Testis (tissue), 3 donors: ENCODE data around the gene DPH5. TPM values are rescaled to one million over a fixed set of nuclear protein-coding genes. Genes with fewer than 3 reads are reported as not detected.

ENCODE experiments used
- DNase-seq: peaks from one replicate; pipeline ENCODE4 v3.0.0-alpha.2; 2019
- H3K27ac ChIP-seq, 2 donors: fragments of 200-600 bp; sonication (generic); one replicate each; pipeline ENCODE4 v1.5.1; 2019
- H3K27me3 ChIP-seq: fragments of 200-600 bp; sonication (generic); one replicate; pipeline ENCODE4 v1.5.1; 2019
- H3K36me3 ChIP-seq: fragments of 200-600 bp; sonication (generic); one replicate; pipeline ENCODE4 v1.5.1; 2017; ENCODE audit warnings: low read depth; ENCODE audit errors: missing control alignments
- H3K4me1 ChIP-seq: fragments of 200-600 bp; sonication (generic); one replicate; pipeline ENCODE4 v1.5.1; 2019
- H3K4me3 ChIP-seq, 2 donors: fragments of 200-600 bp; sonication (generic); one replicate each; pipeline ENCODE4 v1.5.1; 2017 to 2019
- H3K9me3 ChIP-seq: fragments of 200-600 bp; sonication (generic); one replicate; pipeline ENCODE4 v1.5.1; 2017
- POLR2A ChIP-seq: fragments of 450-650 bp; IDR thresholded peaks from one replicate; pipeline ENCODE4 v1.6.1; 2017; ENCODE audit warnings: antibody characterized with exemption, mild to moderate bottlenecking, moderate library complexity
- WGBS, 2 donors: methylation state at CpG; one replicate each; pipeline ENCODE4 v1.1.5; 2018; 5-methylcytosine and 5-hydroxymethylcytosine counted together
- intact Hi-C: fragments of 100-400 bp; cut with DNase I; formaldehyde crosslinking; loops from one replicate; pipeline ENCODE4 v1.15.1; 2023; ENCODE audit warnings: low total_unique reads
- polyA plus RNA-seq: library from polyadenylated mRNA; stranded (reverse); fragments of 350-450 nt; fragmentation: Illumina TruSeq; extraction: RNeasy Lipid Tissue Mini Kit (QIAGEN cat#74804); gene quantifications from one replicate; pipeline ENCODE4 v1.2.3, GENCODE V29; 2014; ENCODE audit warnings: low read depth, low replicate concordance; ENCODE audit not compliant: insufficient read depth
- total RNA-seq, 2 donors: library from RNA; depleted of rRNA; stranded (reverse); fragments of >200 nt; gene quantifications; one replicate each; pipeline ENCODE4 v1.2.3, GENCODE V29; 2016
- TF ChIP-seq, protein P1 (sequence below), 3 experiments: fragments of 450-650 bp in 2 of 3; fragments of 200-600 bp in 1 of 3; sonication (generic) in 1 of 3; IDR thresholded peaks; one replicate each; pipeline ENCODE4 v1.5.1; 2016 to 2019; ENCODE audit warnings: antibody characterized with exemption in 3 of 3, mild to moderate bottlenecking in 2 of 3, moderate library complexity in 1 of 3

The DPH5 gene
- total and polyA plus RNA-seq, 3 donors from 2014 or later, result 18.2 to 26.9 (median 25.2) TPM

DNA sequence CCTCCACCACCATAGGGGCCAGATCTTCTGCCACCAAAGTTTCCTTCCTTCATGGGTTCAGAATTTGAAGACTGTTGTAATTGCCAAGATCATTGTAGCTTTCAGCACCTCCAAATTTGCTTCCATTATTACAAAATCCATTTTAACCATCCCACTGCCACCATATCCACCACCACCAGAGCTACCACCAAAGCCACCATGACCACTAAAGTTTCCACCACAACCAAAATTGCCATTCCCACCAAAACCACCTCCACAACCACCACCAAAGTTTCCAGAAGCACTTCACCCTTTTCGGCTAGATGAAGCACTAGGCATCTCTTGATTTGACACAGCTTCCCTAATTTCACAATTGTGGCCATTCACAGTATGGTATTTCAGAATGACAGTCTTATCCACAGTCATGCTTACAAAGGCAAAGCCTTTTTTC is 84.5 kb downstream of the DPH5 start:
- TF ChIP-seq, protein P1, sequence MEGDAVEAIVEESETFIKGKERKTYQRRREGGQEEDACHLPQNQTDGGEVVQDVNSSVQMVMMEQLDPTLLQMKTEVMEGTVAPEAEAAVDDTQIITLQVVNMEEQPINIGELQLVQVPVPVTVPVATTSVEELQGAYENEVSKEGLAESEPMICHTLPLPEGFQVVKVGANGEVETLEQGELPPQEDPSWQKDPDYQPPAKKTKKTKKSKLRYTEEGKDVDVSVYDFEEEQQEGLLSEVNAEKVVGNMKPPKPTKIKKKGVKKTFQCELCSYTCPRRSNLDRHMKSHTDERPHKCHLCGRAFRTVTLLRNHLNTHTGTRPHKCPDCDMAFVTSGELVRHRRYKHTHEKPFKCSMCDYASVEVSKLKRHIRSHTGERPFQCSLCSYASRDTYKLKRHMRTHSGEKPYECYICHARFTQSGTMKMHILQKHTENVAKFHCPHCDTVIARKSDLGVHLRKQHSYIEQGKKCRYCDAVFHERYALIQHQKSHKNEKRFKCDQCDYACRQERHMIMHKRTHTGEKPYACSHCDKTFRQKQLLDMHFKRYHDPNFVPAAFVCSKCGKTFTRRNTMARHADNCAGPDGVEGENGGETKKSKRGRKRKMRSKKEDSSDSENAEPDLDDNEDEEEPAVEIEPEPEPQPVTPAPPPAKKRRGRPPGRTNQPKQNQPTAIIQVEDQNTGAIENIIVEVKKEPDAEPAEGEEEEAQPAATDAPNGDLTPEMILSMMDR (IDR thresholded peaks at IDR 0.05), result no peak
- TF ChIP-seq POLR2A, result no peak
- intact Hi-C loops, result no loop called here
- Histone ChIP-seq H3K4me3 (no peak overlapping the region), H3K9me3 (no peaks in the 10 kb centered on the region), H3K27me3 (no peaks in the 10 kb centered on the region), H3K36me3 (no peaks in the 10 kb centered on the region), H3K4me1 (no peaks in the 10 kb centered on the region), H3K27ac (no peak overlapping the region)
- WGBS, 2 donors, result 90 to 97% methylated on average over 1 of the region's 1 CpG
- no peak for DNase-seq

Other genes starting within 250 kb of the DPH5 start
- gene EXTL2, start 130.9 kb downstream of the DPH5 start, total RNA-seq, result 10 to 100 TPM; 12.8 to 16.9 TPM
- gene EXTL2, start 130.9 kb downstream of the DPH5 start, polyA plus RNA-seq, result 16.1 TPM
- 10 to 100 TPM; 14.1 to 14.7 TPM for gene SLC30A7, start 129.7 kb downstream of the DPH5 start, total RNA-seq
- gene SLC30A7, start 129.7 kb downstream of the DPH5 start, polyA plus RNA-seq, result 7.1 TPM
- gene S1PR1, start 211.2 kb upstream of the DPH5 start, total RNA-seq, result 10 to 100 TPM in 1 of 2 donors, 1 to 10 TPM in 1; 6.4 to 11.5 TPM
- gene S1PR1, start 211.2 kb upstream of the DPH5 start, polyA plus RNA-seq, result 9.3 TPM